Measurements from ENCODE around the gene CTNNA1.

DNA sequence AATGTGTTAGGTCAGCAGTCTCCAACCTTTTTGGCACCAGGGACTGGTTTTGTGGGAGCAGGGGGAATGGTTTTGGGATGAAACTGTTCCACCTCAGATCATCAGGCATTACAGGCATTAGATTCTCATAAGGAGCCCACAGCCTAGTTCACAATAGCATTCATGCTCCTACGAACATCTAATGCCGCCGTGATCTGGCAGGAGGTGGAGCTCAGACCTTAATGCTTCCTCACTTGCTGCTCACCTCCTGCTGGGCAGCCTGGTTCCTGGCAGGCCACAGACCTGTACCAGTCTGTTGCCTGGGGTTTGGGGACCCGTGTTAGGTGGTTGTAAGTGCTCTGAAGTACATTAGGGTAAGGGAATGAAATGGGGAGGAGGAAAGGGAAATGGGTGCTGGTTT lies 9.7 kb upstream of the CTNNA1 start:
- TF ChIP-seq EZH2 (IDR thresholded peaks at IDR 0.05; ENCODE audit: insufficient read depth, low read length), result no peak
- TF ChIP-seq, protein P1, sequence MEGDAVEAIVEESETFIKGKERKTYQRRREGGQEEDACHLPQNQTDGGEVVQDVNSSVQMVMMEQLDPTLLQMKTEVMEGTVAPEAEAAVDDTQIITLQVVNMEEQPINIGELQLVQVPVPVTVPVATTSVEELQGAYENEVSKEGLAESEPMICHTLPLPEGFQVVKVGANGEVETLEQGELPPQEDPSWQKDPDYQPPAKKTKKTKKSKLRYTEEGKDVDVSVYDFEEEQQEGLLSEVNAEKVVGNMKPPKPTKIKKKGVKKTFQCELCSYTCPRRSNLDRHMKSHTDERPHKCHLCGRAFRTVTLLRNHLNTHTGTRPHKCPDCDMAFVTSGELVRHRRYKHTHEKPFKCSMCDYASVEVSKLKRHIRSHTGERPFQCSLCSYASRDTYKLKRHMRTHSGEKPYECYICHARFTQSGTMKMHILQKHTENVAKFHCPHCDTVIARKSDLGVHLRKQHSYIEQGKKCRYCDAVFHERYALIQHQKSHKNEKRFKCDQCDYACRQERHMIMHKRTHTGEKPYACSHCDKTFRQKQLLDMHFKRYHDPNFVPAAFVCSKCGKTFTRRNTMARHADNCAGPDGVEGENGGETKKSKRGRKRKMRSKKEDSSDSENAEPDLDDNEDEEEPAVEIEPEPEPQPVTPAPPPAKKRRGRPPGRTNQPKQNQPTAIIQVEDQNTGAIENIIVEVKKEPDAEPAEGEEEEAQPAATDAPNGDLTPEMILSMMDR (IDR thresholded peaks at IDR 0.05; ENCODE audit: insufficient read depth, low read depth, low read length), result no peak

All from astrocyte (in vitro differentiated cells and primary cell).